Activated CD4-positive, alpha-beta T cell treated with anti-CD3 and anti-CD28 coated beads, Interleukin-2, amount 50 U/mL, for 48 hours (primary cell): ENCODE results near the gene MIER2.

Source experiments
- DNase-seq, 2 experiments: peaks; one replicate each; pipeline ENCODE4 v3.0.0-alpha.2; 2020

The MIER2 gene

GRCh38 chr19:328025-328505, 16.5 kb downstream of the MIER2 start:
- DNase-seq = no peak

GRCh38 chr19:327291-328024, 17.1 kb downstream of the MIER2 start:
- DNase-seq = no peak

- DNase-seq = no peak
These were observed 17.7 kb downstream of the MIER2 start for GRCh38 chr19:326871-327270.

- no peak for DNase-seq
These were observed 18.5 kb downstream of the MIER2 start for GRCh38 chr19:325937-326565.

GRCh38 chr19:325173-325936, 19.2 kb downstream of the MIER2 start:
- no peak for DNase-seq

- no peak for DNase-seq
These were observed 19.9 kb downstream of the MIER2 start for GRCh38 chr19:324716-325115.

GRCh38 chr19:322616-323015, 22.0 kb downstream of the MIER2 start:
- DNase-seq = no peak

- DNase-seq = no peak
These were observed 26.2 kb downstream of the MIER2 start for GRCh38 chr19:318509-318774.

GRCh38 chr19:317710-318508, 26.7 kb downstream of the MIER2 start:
- no peak for DNase-seq

- no peak for DNase-seq
These were observed 28.8 kb downstream of the MIER2 start for GRCh38 chr19:315811-316210.

- no peak for DNase-seq
These were observed 30.4 kb downstream of the MIER2 start for GRCh38 chr19:313988-314815.

GRCh38 chr19:313169-313987, 31.2 kb downstream of the MIER2 start:
- no peak for DNase-seq

- DNase-seq = no peak
These were observed 32.8 kb downstream of the MIER2 start for GRCh38 chr19:311813-312261.

GRCh38 chr19:310781-311496, 33.7 kb downstream of the MIER2 start:
- no peak for DNase-seq

- no peak for DNase-seq
These were observed 34.4 kb downstream of the MIER2 start for GRCh38 chr19:310141-310651.

- DNase-seq = no peak
These were observed 35.4 kb downstream of the MIER2 start for GRCh38 chr19:309206-309565.

- DNase-seq = no peak
These were observed 36.0 kb downstream of the MIER2 start for GRCh38 chr19:308471-309205.

GRCh38 chr19:307793-308420, 36.7 kb downstream of the MIER2 start:
- DNase-seq = no peak

- no peak for DNase-seq
These were observed 37.5 kb downstream of the MIER2 start for GRCh38 chr19:307111-307531.
